GM18505 (cell line): ENCODE measurements around the gene ADD2.
"Not testable (repeated sequence)": the region's sequence is repeated elsewhere in the genome, so short reads cannot be mapped to it uniquely, and the experiment has no call there.

Experiments
- ATAC-seq: cut with Tn5 transposase; IDR thresholded peaks from one replicate; pipeline ENCODE4 v1.9.1; 2021; ENCODE audit not compliant: unreplicated experiment
- POLR2A ChIP-seq: IDR thresholded peaks from 4 replicates; pipeline ENCODE4 v1.6.1; 2011; ENCODE audit warnings: borderline replicate concordance; ENCODE audit not compliant: insufficient read depth, insufficient read length; ENCODE audit errors: extremely low read depth

Gene ADD2

DNA sequence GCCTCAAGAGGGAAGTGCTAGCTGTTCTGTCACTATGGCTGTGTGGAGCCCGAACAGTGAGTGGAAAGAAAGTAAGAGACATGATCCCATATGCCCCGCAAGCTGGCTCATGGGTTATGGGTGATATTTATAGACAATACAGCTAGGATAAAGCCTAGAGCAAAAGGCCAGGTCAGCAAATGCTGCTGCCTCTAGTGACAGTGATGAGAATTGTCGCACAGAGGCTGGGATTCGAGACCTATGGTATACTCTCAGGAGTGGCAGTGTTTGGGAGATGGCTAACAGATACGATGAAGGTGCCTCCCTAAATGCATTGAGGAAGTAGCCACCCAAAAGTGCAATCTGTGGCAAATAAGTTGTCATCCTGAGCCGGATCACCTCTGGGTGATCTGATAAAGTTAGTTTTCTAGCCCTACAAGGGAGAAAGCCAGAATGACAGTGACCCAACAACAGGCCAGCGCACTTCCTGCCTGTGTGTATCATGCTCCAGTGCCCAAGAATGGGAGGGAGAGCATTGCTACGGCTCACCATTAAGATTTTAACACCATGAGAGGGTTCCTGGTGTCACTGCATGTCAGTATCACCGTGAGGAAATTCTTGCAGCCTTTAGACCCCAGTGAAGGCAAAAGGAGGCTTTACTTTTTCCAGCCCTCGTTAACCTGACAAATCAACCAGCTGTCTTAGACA lies 122.1 kb downstream of the ADD2 start:
- ATAC-seq, result no peak
- TF ChIP-seq POLR2A, result no peak

DNA sequence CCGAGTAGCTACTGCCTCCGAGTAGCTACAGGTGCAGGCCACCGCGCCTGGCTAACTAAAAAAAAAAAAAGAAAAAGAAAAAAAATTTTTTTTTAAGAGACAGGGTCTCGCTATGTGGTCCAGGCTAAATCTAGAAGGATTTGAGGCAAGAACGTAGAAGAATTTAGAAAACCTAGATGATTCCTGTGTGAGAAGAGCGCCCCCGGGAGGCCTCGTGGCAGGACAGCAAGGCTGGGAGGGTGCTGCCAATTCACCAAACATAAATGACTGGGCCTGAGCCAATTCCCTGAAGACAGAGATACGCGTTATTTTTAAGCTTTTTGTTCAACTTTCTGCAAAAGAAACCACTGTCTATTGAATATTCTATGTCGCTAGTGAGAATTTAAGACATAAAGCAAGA lies 124.3 kb downstream of the ADD2 start:
- no peak for ATAC-seq
- TF ChIP-seq POLR2A, result no peak

DNA sequence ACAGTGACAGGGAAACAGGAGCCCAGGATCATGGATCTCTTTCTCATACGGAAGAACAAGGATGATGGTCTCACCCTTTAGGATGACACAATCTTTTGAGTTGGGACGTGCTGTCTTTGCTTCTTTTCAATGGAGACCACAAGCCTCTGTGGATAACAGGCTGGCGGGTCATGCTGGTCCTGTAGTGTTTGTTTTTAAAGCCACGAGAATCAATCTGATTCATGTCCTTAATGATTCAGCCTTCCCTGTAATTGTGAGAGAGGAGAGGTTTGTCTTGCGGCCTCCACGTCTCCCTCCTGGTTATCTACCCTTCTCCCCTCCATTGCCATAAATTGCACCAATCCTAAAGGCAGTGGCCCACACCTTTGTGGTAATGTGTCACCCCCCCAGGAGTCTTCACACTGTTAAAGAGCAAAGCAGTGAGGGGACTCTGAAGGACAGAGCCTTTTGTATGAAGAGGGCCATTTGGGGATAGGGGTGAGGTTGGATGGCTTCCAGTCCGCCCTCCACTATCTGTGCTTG lies 126.7 kb downstream of the ADD2 start:
- TF ChIP-seq POLR2A, result no peak

DNA sequence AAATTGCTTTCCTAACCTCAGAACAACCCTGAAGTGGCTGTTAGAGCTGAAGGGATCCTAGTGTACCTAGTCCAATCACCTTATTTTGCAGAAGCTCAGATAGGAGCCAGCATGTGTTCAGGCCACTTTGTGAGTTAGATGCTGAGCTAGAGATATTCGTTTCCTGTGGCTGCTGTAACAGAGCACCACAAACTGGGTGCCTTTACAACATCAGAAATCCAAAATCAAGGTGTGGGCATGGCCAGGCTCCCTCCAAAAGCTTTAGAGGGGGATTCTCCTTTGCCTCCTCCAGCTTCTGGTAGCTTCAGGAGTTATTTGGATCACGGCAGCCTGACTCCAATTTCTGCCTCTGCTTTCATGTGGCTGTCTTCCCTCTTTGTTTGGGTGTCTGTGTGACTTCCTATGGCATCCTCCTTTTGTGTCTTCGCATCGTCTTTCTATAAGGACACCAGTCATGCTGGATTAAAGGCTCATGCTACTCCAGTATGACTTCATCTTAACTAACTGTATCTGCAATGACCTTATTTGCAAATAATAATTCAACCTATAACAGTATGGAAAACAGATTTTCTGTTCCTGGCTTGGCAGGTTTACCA lies 128.1 kb downstream of the ADD2 start:
- no peak for ATAC-seq
- no peak for TF ChIP-seq POLR2A

More for the DNA sequence above, 126.7 kb downstream of the ADD2 start:
- no peak for ATAC-seq

DNA sequence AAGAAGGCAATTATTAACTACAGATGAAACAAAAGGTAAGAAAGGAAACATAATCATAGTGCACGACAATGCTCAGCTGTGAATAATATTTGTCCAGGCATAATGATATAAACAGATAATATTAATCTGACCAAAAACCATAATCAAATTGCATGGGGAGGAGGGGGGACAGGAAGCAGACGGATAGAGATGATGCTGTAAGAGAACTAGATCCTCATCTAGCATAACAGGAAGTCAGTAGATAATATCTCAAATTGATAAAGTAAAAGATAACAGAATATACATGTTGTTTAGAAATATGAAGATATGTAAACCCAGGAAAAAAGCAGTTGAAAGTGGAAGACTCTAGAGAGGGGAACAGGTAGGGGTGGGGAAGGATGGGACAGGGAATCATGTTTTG lies 129.4 kb downstream of the ADD2 start:
- no peak for TF ChIP-seq POLR2A

DNA sequence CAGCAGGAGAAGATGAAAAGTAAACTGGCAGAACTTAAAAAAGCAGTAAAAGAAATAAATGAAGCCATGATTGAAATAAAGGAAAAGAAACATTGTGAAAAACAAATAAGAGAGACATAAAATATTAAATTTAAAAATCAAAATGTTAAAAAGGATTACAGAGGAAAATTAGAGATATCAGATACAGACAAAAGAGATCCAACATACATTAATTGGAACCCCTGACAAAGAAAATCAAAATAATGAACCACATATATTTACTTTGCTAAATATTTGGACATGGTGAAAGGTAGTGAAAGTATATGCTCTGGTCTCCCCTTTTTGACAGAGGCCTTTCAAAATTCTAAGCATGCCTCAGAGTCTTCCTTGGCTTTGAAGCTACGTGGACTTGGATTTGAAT lies 134.5 kb downstream of the ADD2 start:
- no peak for ATAC-seq
- TF ChIP-seq POLR2A, result no peak

More for the DNA sequence above, 129.4 kb downstream of the ADD2 start:
- no peak for ATAC-seq

DNA sequence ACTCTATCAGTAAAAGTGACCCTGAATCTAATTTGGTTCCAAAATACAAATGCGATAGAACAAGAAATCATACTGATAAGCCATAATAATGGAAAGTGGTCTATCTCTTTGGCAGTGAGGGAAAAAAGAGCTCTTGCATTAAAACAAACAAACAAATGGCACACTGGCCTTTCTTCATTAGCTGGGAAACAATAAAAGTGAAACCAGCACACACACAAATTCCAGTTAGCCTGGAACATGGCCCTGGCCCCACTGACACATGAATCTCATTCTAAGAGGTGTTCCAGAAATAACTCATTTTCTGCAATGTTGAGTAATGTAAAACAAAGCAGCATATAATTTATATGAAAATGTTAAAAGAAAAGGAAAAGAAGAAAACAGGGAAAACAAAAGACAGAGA lies 135.0 kb downstream of the ADD2 start:
- no peak for ATAC-seq
- no peak for TF ChIP-seq POLR2A

DNA sequence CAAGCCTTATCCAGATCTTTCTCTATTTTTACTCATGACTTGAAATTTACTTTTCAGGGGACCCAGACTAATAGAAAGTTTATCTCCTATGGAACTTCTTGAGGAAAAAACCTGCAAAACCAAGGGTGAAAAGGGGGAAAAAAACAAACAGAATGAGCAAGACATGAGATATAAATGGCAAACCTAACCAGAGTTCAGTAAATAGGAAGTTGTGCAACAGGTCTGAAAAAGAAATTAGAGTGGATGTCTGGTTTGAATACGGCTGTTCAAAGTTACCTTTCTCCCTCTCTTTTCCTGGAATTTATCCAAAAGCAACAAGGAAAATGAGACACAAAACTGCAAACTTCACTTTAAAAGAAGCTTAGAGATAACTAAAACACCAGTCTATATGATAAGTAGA lies 135.6 kb downstream of the ADD2 start:
- no peak for TF ChIP-seq POLR2A
- ATAC-seq, result no peak

DNA sequence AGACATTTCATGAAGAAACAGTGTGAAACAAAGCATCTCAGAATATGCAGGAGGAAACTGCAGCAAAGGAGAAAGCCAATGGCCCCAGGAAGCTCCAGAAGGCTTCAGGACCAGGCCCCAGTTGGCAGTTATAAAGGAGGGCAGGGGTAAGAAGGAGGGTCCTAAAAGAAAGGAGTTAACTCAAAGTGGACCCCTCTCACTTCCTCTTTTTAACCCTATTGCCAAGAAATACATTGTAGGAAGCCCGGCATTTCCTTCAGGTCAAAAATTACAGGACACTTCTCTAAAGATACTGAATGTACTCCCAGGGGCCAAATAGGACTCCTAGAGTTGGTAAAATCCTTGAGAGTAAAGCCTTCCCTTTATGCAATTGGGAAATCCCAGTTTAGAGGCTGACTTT lies 137.2 kb downstream of the ADD2 start:
- no peak for TF ChIP-seq POLR2A
- ATAC-seq, result no peak

DNA sequence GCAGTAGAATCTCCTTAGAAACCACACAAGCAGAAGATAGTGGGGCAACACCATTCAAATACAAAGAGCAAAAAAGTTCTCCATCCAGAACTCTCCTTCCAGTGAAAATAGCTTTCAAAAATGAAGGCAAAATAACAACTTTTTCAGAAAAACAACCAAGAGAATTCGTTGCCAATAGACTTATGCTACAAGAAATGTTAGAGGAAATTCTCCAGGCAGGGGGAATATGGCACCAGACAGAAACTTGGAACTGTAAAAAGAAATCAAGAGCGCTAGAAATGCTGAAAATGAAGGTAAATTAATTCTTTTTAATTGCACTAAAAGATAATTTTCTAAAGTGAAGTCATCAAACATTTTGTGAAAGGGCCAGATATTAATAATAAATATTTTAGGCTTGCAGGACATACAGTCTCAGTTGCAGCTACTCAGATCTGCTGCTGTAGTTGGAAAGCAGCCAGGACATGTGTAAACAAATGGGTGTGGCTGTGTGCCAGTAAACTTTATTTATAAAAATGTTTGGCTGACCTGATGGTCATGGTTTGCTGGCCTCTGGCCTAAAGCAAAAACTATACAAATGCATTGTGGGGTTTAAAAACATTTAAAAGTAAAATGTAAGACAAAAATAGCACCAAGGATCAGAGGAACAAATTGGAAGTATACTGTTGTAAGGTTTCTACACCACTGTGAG lies 140.6 kb downstream of the ADD2 start:
- no peak for TF ChIP-seq POLR2A
- ATAC-seq, result no peak

DNA sequence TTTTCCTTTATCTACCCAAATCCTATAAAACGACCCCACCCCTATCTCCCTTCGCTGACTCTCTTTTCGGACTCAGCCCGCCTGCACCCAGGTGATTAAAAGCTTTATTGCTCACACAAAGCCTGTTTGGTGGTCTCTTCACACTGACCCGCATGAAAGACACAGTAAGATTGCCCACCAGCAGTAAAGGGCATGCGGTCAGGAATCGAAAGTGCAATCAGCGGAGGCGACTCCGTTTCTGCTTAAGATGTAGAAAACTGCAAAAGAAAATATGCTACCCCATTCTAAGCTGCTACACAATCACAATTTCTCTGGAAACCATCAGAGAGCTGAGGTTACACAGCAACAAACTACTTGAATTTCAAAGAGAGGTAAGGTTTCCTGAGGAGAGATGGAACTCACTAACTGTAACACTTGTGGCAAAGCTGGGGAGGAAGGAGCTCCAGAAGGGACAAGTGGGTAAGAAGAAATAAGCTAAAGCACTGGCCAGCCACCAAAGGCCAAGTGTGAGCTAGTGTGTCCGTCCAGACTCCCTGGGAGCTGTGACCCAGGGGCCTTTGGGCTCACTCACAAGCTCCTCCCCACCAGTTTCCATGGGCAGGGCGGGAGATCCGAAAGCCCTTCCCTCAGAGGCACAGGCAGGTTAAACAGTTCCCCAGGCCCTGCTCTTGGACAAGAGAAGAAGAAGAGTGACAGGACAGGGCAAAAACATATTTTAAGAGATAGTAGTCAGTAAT lies 141.6 kb downstream of the ADD2 start:
- TF ChIP-seq POLR2A, result no peak

DNA sequence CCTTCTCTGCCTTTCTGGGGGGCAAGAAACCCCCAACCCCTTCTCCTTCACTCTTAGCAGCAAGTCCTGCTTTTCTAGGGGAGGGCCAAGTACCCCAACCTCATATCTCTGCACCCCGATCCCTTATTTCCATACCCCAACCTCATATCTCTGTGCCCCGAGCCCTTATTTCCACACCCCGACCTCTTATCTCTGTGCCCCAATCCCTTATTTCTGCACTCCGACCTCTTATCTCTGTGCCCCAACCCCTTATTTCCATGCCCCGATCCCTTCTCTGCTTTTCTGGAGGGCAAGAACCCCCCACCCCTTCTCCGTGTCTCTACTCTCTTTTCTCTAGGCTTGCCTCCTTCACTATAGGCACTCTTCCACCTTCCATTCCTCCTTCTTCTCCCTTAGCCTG lies 146.5 kb downstream of the ADD2 start:
- not testable (repeated sequence) for ATAC-seq

More for the DNA sequence above, 141.6 kb downstream of the ADD2 start:
- no peak for ATAC-seq

DNA sequence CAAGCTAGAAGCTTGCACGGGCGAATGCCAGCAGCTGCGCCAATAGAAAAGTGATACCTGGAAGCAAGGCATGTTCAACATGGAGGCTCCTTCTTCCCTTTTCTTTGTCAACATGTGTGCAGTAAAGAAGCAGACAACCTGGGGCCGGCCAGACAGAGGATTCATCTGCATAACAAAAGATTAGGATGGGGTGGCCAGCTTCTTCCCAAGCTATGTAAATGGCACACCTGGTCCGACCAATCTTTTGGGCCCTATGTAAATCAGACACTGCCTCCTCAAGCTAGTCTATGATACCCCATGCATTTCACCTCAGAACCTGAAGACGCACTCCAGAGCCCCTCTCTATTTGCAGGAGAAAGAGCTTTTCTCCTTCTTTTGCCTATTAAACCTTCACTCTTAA lies 148.0 kb downstream of the ADD2 start:
- TF ChIP-seq POLR2A, result no peak
- no peak for ATAC-seq

DNA sequence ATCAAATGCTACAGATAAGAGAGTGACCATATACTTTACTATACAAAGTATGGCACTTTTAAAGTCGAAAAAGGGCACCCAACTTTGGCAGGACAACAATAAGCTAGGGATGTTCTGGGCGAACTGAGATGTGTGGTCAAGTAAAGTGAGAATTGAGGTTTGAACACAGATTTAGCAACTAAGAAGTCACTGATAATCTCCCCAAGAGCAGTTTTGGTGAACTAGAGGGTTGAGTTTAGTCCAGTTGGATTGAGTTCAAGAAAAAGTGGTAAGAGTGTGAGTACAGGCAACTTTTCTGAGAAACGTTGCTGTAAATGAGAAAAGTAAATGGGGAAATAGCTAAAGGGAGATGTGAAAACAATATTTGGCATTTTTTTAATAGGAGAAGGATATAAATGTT lies 148.8 kb downstream of the ADD2 start:
- no peak for ATAC-seq
- no peak for TF ChIP-seq POLR2A

DNA sequence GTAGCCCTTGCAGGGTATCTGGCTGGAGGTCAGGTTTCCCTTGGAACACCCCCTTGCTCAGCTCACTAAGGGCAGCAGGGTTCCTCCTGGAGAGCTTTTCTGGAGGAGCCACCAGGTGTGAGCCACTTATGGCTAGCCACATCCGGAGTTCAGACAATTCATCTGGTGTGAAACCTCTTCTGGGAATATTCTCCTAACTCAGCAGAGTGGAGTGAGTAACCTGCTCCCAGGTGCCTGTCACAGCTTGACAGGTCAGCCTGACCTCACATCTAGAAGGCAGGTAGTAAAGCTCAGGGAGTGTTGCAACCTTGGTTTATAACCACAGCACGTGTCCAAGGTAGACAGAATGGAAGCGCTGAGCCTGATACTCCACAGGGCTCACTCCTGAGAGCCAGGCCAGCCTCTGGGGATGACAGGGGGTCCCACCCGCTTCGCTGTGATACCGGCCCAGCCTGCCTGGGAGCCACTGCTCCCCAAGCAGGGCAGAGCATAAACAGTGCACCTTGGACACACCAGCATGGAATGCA lies 151.8 kb downstream of the ADD2 start:
- ATAC-seq, result no peak
- no peak for TF ChIP-seq POLR2A
